H1 (cell line): ENCODE data around the gene OBSCN. TPM values are rescaled to one million over a fixed set of nuclear protein-coding genes. Genes with fewer than 3 reads are reported as not detected.

Experiments used
- CTCF ChIA-PET: fragments of 300-600 bp; sonication (Branson Sonifier 250); formaldehyde crosslinking; loops from one replicate; lab custom pipeline; 2021; ENCODE audit not compliant: partially characterized antibody; lab: Charles Lee
- POLR2A ChIA-PET: fragments of 300-600 bp; sonication (Branson Sonifier 250); formaldehyde crosslinking; loops from one replicate; lab custom pipeline; 2021; ENCODE audit warnings: inconsistent platforms; ENCODE audit not compliant: partially characterized antibody; lab: Charles Lee
- DNase-seq, 2 experiments: peaks; one replicate each; pipeline versions ENCODE4 v3.0.0 to v3.0.0-alpha.2; 2010 to 2022; ENCODE audit warnings: low spot score in 2 of 2, low read depth in 1 of 2, mixed read lengths in 1 of 2
- FAIRE-seq: peaks from 2 replicates; lab custom pipeline; 2011; peaks lifted over from hg19 to GRCh38; lab: Jason Lieb, UNC
- H2AFZ ChIP-seq: 2 replicates; pipeline ENCODE4 v1.8.1; 2012; ENCODE audit warnings: low read length, inconsistent platforms
- H2AK5ac ChIP-seq: 2 replicates; pipeline ENCODE4 v1.6.1; 2013; ENCODE audit warnings: low read depth, low read length
- H2BK120ac ChIP-seq: replicated peaks from 2 replicates; pipeline ENCODE3; 2013; ENCODE audit warnings: low read depth, low read length, inconsistent platforms
- H2BK12ac ChIP-seq: 2 replicates; pipeline ENCODE4 v1.6.1; 2013; ENCODE audit warnings: low read depth, low read length
- H2BK15ac ChIP-seq: 2 replicates; pipeline ENCODE4 v1.6.1; 2013; ENCODE audit warnings: low read length
- H2BK20ac ChIP-seq: 2 replicates; pipeline ENCODE4 v1.6.1; 2013; ENCODE audit warnings: low read length
- H2BK5ac ChIP-seq: 2 replicates; pipeline ENCODE4 v1.6.1; 2013; ENCODE audit warnings: low read depth, low read length
- H3K14ac ChIP-seq: 2 replicates; pipeline ENCODE4 v1.6.1; 2013; ENCODE audit warnings: inconsistent platforms; ENCODE audit not compliant: insufficient read length
- H3K18ac ChIP-seq: 2 replicates; pipeline ENCODE4 v1.6.1; 2013; ENCODE audit warnings: low read length; ENCODE audit errors: extremely low read depth
- H3K23ac ChIP-seq: 2 replicates; pipeline ENCODE4 v1.6.1; 2013; ENCODE audit warnings: inconsistent platforms; ENCODE audit not compliant: insufficient read length
- H3K23me2 ChIP-seq: 2 replicates; pipeline ENCODE4 v1.6.1; 2013; ENCODE audit warnings: low read depth, low read length
- H3K27ac ChIP-seq: 2 replicates; pipeline ENCODE4 v1.6.1; 2011; ENCODE audit warnings: low read depth, low read length, inconsistent platforms
- H3K27me3 ChIP-seq, 4 experiments: replicated peaks in 1 of 4; 1 replicate in 1 of 4; 2 replicates in 3 of 4; pipeline versions ENCODE4 v1.6.1 to v1.8.1; 2011 to 2013; ENCODE audit warnings: low read length in 3 of 4, mild to moderate bottlenecking in 3 of 4, inconsistent platforms in 2 of 4, mixed read lengths in 2 of 4, moderate library complexity in 1 of 4; ENCODE audit not compliant: control insufficient read depth in 3 of 4, insufficient read depth in 3 of 4; ENCODE audit errors: extremely low read depth in 1 of 4
- H3K36me3 ChIP-seq, 4 experiments: 2 replicates each; pipeline versions ENCODE4 v1.6.1 to v1.8.1; 2011 to 2013; ENCODE audit warnings: mild to moderate bottlenecking in 4 of 4, low read length in 3 of 4, moderate library complexity in 2 of 4, control low read depth in 1 of 4, inconsistent platforms in 1 of 4; ENCODE audit not compliant: insufficient read depth in 4 of 4, control insufficient read depth in 2 of 4
- H3K4ac ChIP-seq: replicated peaks from 2 replicates; pipeline ENCODE3; 2013; ENCODE audit warnings: low read length, low read depth, mixed read lengths, inconsistent platforms; ENCODE audit not compliant: insufficient read length
- H3K4me1 ChIP-seq, 4 experiments: replicated peaks in 1 of 4; 1 replicate in 1 of 4; 2 replicates in 3 of 4; pipeline versions ENCODE4 v1.6.1 to v1.8.1; 2011 to 2013; ENCODE audit warnings: low read length in 3 of 4, inconsistent platforms in 2 of 4, mixed read lengths in 1 of 4; ENCODE audit not compliant: insufficient read depth in 4 of 4, control insufficient read depth in 3 of 4
- H3K4me2 ChIP-seq, 2 experiments: 2 replicates each; pipeline versions ENCODE4 v1.6.1 to v1.8.1; 2011 to 2013; ENCODE audit warnings: low read depth in 2 of 2, low read length in 2 of 2, control low read depth in 1 of 2, inconsistent platforms in 1 of 2, mild to moderate bottlenecking in 1 of 2; ENCODE audit not compliant: insufficient read depth in 1 of 2
- H3K4me3 ChIP-seq, 4 experiments: fragments of 200-600, 300-600 bp in 1 of 4; sonication (generic), shearing (Covaris generic), sonication (Bioruptor Twin) in 1 of 4; 2 replicates each; pipeline versions ENCODE4 v1.5.1 to v1.8.1; 2011 to 2016; ENCODE audit warnings: low read length in 4 of 4, low read depth in 3 of 4, control low read depth in 2 of 4, inconsistent platforms in 2 of 4, mild to moderate bottlenecking in 2 of 4, mixed read lengths in 1 of 4, moderate library complexity in 1 of 4; ENCODE audit not compliant: insufficient read depth in 2 of 4; ENCODE audit errors: extremely low read depth in 1 of 4
- H3K56ac ChIP-seq: replicated peaks from 2 replicates; pipeline ENCODE3; 2013; ENCODE audit warnings: low read depth, mild to moderate bottlenecking, mixed read lengths, low read length, inconsistent platforms; ENCODE audit not compliant: insufficient read length
- H3K79me1 ChIP-seq: 2 replicates; pipeline ENCODE4 v1.6.1; 2013; ENCODE audit warnings: low read depth, low read length, control low read depth
- H3K79me2 ChIP-seq, 2 experiments: 2 replicates each; pipeline versions ENCODE4 v1.6.1 to v1.8.1; 2012 to 2013; ENCODE audit warnings: low read length in 2 of 2, mild to moderate bottlenecking in 2 of 2, inconsistent platforms in 1 of 2; ENCODE audit not compliant: insufficient read depth in 2 of 2, control insufficient read depth in 1 of 2
- H3K9ac ChIP-seq, 4 experiments: replicated peaks in 1 of 4; 1 replicate in 1 of 4; 2 replicates in 3 of 4; pipeline versions ENCODE4 v1.6.1 to v1.8.1; 2011 to 2013; ENCODE audit warnings: low read depth in 3 of 4, low read length in 3 of 4, control low read depth in 2 of 4, mild to moderate bottlenecking in 2 of 4, moderate library complexity in 2 of 4, inconsistent platforms in 1 of 4; ENCODE audit errors: extremely low read depth in 1 of 4
- H3K9me3 ChIP-seq, 2 experiments: 2 replicates each; pipeline versions ENCODE4 v1.6.1 to v1.8.1; 2012 to 2013; ENCODE audit warnings: mild to moderate bottlenecking in 2 of 2, moderate library complexity in 2 of 2, control low read depth in 1 of 2, inconsistent platforms in 1 of 2, low read depth in 1 of 2, low read length in 1 of 2, mixed read lengths in 1 of 2; ENCODE audit not compliant: insufficient read depth in 2 of 2
- H4K20me1 ChIP-seq, 2 experiments: replicated peaks in 1 of 2; 2 replicates each; pipeline versions ENCODE3 to v1.8.1; 2011 to 2013; ENCODE audit warnings: inconsistent platforms in 2 of 2, low read length in 2 of 2, mild to moderate bottlenecking in 1 of 2; ENCODE audit not compliant: insufficient read depth in 2 of 2, control insufficient read depth in 1 of 2
- H4K5ac ChIP-seq: 2 replicates; pipeline ENCODE4 v1.6.1; 2013; ENCODE audit warnings: low read length, low read depth, mixed read lengths, inconsistent platforms; ENCODE audit not compliant: insufficient read length
- H4K8ac ChIP-seq: 2 replicates; pipeline ENCODE4 v1.8.0; 2013; ENCODE audit warnings: mild to moderate bottlenecking, moderate library complexity, low read length, inconsistent platforms; ENCODE audit not compliant: insufficient read depth; ENCODE audit errors: extremely low read depth
- H4K91ac ChIP-seq: replicated peaks from 2 replicates; pipeline ENCODE3; 2013; ENCODE audit warnings: low read length, mixed read lengths, inconsistent platforms; ENCODE audit not compliant: insufficient read length
- FOSL1 ChIP-seq: IDR thresholded peaks from 2 replicates; pipeline ENCODE4 v1.6.1; 2011; ENCODE audit warnings: mild to moderate bottlenecking, low read depth, low read length, moderate library complexity; ENCODE audit not compliant: insufficient read depth
- KDM1A ChIP-seq: fragments of 200-600, 300-600 bp; sonication (generic); IDR thresholded peaks from 2 replicates; pipeline ENCODE4 v1.7.1; 2016; ENCODE audit warnings: mild to moderate bottlenecking, low read length, borderline replicate concordance
- MAFK ChIP-seq: IDR thresholded peaks from 2 replicates; pipeline ENCODE4 v1.6.1; 2012; ENCODE audit warnings: low read depth, mild to moderate bottlenecking, improper control_type of control experiment, low read length
- SP4 ChIP-seq: IDR thresholded peaks from 2 replicates; pipeline ENCODE4 v1.6.1; 2012; ENCODE audit warnings: low read length, inconsistent platforms
- SRF ChIP-seq: IDR thresholded peaks from 2 replicates; pipeline ENCODE4 v1.6.1; 2011; ENCODE audit warnings: mild to moderate bottlenecking, low read depth, low read length, moderate library complexity
- WGBS, 2 experiments: shearing (Covaris generic) in 1 of 2; methylation state at CpG; one replicate each; pipeline versions ENCODE4 v1.1.6 to v1.1.7; 2013 to 2015; ENCODE audit warnings: low lambda C conversion rate in 2 of 2, mixed read lengths in 2 of 2, inconsistent platforms in 1 of 2, low coverage in 1 of 2, missing lambda C conversion rate in 1 of 2; ENCODE audit not compliant: insufficient replicate concordance in 2 of 2, insufficient coverage in 1 of 2, insufficient read length in 1 of 2; ENCODE audit errors: extremely low coverage in 1 of 2, missing lambda C conversion rate in 1 of 2; 5-methylcytosine and 5-hydroxymethylcytosine counted together
- polyA plus RNA-seq, 7 experiments: library from polyadenylated mRNA; depleted of rRNA in 3 of 7; stranded (reverse) in 5 of 7; unstranded in 2 of 7; fragments of >200 nt in 5 of 7; fragments of 200-250 nt in 2 of 7; gene quantifications; 1 replicate in 5 of 7; 2 replicates in 1 of 7; 4 replicates in 1 of 7; pipeline versions ENCODE4 v1.2.1 to v1.2.3, GENCODE V29; 2011 to 2013; ENCODE audit warnings: missing spikeins in 2 of 7, mixed read lengths in 2 of 7
- total RNA-seq: library from RNA; stranded (reverse); fragmentation: NEBNext Ultra II Directional; extraction: Animal tissue kit (Norgen Biotek cat#: 25700); gene quantifications from 2 replicates; pipeline ENCODE4 v1.2.1, GENCODE V29; 2021

OBSCN gene
- total and polyA plus RNA-seq, 2 of the 8 experiments (the other 6 are each of a cell fraction or from before 2014, with no cell fraction given): 7.5 to 28.4 TPM

DNA sequence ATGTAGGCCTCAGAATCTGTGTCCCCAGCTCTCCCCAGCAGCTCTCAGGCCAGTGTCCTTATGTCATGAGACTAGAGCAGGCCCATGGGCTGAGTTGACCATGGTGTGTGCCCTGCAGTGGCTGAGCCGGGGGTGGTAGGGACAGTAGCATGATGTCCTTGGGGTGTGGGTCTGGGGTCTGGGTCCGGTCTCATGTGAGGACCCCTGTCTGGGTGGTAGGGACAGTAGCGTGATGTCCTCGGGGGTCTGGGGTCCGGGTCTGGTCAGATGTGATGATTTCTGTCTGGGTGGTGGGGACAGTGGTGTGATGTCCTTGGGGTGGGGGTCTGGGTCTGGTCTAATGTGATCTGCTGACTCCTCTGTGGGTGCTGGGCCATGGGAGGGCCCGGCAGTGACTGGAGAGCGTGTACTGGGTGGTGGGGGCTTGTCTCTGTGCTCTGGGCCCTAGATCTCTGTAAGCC is 64.5 kb downstream of the OBSCN start:
- 84% methylated on average over 6 of the region's 7 CpGs; no CpG with 5 or more reads in 1 of the 2 experiments for WGBS, 2 experiments
- H3K18ac ChIP-seq: no peak overlapping the region
- 0 out of 8 replicates have a peak, but pooled peaks cover 0 to 3% (median 0%) of the 10 kb centered on the region in 4 experiments for H3K36me3 ChIP-seq
- no peak overlapping the region for H4K8ac ChIP-seq
- no peak overlapping the region for H3K4ac ChIP-seq
- H3K4me3 ChIP-seq: no peak overlapping the region
- H3K23ac ChIP-seq: no peak overlapping the region
- H3K14ac ChIP-seq: no peak overlapping the region
- H3K79me1 ChIP-seq: no peaks in the 10 kb centered on the region
- H3K9me3 ChIP-seq: no peaks in the 10 kb centered on the region
- H4K91ac ChIP-seq: no peak overlapping the region
- no peak for TF ChIP-seq MAFK
- TF ChIP-seq SP4: no peak
- no peak for TF ChIP-seq SRF
- TF ChIP-seq FOSL1: no peak
- TF ChIP-seq KDM1A: no peak
- TF ChIP-seq, all 59 proteins: peak for 0
- Histone ChIP-seq H3K27me3 (peaks cover 0 to 5% (median 3%) of the 10 kb centered on the region in 4 experiments; a peak in 2 of 7 replicates), H3K27ac (no peak overlapping the region), H3K23me2 (peaks cover 7% of the 10 kb centered on the region; the same call in 1 of the 2 replicates), H2AFZ (no peak overlapping the region), H2BK120ac (no peak overlapping the region), H4K5ac (no peak overlapping the region), H2AK5ac (no peak overlapping the region), H4K20me1 (peaks cover 7 to 17% of the 10 kb centered on the region in 2 experiments), H3K9ac (no peak overlapping the region), H3K4me2 (no peak overlapping the region), H3K4me1 (peaks cover 0 to 7% (median 1%) of the 10 kb centered on the region in 4 experiments; a peak in 4 of 7 replicates), H2BK12ac (no peak overlapping the region), H3K79me2 (no peaks in the 10 kb centered on the region), H2BK20ac (no peak overlapping the region), H2BK5ac (no peak overlapping the region), H2BK15ac (no peak overlapping the region), H3K56ac (no peak overlapping the region)
- DNase-seq: no peak
- no peak for FAIRE-seq
- CTCF ChIA-PET: interaction anchor here (0.6 to 0.9 kb wide), 2 partner anchors 16 to 271 kb away, joined by 3 read pairs; no protein-coding TSS in a partner anchor
- POLR2A ChIA-PET: interaction anchor here (1.0 kb wide), 1 partner anchor 58 kb away, joined by 3 read pairs; no protein-coding TSS in a partner anchor
